HG02759 (cell line): ENCODE measurements around the gene EHBP1.
"Not testable (repeated sequence)": the region's sequence is repeated elsewhere in the genome, so short reads cannot be mapped to it uniquely, and the experiment has no call there.

Experiments used
- ATAC-seq: cut with Tn5 transposase; IDR thresholded peaks from one replicate; pipeline ENCODE4 v1.9.1; 2021; ENCODE audit warnings: mild to moderate bottlenecking, moderate library complexity; ENCODE audit not compliant: unreplicated experiment

EHBP1 gene

DNA sequence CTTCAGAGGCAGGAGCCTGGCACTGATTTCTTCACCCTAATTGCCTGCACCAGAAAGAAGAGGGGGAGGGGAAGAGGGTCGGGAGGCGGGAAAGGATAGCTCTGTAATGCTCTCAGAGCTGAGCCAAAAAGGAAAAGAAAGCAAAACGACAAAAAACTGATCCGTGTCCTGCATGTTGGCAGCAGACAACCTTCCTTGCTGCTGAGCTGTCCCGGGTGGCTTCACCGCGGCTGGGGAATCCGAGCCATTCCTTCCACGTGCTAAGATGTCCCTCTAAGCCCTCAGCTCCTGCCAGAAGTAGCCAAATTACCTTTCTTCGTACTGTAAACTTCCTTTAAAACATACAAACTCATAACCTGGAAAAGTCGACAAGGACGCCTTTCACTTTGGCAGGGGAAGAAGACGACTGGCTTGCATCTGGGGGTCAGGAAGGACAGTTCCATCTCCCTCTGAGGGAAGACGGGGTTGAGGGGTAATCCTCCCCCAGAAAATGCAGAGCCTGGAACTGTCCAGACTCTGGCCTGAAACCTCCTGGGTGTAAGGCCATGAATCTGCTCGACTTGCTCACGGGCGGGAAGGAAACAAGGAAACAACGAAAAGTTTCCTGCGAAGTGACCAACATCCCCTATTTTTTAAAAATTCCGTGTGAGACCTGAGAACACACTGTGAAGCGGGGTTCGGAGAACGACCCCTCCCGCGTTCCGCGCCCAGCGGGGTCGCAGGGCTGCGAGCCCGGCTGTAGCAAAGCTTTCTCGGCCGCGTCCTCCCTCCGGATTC, 352.8 kb downstream of the EHBP1 start:
- ATAC-seq, result no peak

DNA sequence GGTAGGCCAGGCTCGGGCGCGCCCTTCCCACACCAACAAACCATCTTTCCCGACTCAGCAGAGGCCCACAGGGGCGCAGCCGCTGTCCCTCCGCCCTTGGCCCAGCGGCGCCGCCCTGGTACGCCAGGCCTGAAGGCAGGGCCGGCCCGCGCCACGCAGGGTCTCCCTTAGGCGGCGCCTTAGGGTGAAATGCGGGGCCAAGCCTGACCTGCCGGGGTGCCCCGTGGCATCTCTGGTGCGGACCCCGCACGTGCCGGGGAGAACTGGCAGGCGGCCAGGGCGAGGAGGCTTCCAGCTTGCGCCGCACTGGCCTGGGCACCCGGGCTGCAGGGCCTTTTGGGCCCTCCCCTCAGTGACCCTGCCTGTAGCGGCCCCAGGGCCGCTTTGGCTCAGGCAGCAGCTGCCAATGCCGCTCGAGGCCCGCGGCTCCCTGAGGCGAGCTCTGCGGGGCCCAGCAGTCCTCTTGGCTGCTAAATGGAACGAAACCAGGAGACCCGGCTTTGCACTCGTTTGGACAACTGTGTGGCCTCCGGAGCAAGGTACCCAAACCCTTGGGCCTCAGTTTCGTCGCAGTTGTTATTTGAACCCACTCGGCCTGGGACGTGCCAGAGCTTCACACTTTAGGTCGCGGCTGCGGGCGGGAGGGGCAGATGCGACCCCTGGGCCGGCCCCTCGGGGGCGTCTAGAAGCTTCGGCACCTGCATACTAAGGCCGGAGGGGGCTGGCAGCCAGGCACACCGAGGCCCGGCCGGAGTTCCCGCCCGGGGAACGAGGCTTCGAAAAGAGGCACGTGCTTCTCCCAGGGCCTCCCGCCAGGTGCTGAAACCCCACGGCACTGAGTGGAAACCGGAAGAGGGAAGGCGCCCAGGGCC, 353.6 kb downstream of the EHBP1 start:
- no peak for ATAC-seq

GRCh38 chr2:63059793-63060471, 354.4 kb downstream of the EHBP1 start:
- ATAC-seq, result no peak

DNA sequence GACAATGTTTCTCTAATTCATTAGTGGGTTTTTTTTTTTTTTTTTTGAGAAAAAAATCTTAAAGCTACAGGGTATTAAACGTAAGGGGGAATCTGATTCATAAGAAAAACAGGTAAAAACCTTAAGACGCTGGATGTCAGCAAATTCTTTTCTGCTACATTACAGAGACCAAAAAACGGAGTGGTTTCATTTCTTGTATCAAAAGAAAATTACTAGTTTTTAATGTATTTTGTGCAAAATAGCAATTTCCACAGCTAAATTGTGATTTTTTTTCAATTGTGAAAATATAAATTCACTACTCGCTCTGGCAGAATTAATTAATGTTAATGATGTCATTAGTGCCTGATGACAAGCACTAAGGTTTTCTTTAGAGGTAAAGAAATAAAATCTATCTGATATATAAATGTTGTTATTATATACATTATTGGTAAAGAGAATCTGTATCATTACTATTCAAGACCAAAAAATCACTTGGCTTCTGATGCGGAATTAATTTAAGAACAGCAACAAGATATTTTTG, 355.0 kb downstream of the EHBP1 start:
- ATAC-seq, result no peak

DNA sequence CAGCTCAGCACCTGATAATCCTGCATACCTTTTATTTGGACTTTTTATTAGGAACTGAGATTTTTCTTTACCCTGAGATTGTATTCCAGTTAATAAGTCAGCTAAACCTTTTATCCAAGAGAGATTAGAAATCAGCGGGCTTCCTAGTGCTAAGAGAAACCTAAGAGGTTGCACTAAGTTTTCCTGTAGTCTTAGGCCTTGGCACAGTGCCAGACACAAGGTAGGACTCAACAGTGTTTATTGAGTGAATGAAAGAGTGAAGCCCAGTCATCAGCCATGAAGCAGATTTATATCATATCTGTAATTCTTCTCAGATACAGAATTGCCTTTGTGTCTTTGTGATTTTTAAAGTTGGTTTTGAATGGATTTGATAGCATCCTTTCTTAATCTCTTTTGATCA, 358.7 kb downstream of the EHBP1 start:
- ATAC-seq, result no peak

GRCh38 chr2:63064661-63065060, 359.1 kb downstream of the EHBP1 start:
- no peak for ATAC-seq

- no peak for ATAC-seq
Measured at GRCh38 chr2:63066265-63066664, 360.8 kb downstream of the EHBP1 start.

GRCh38 chr2:63066838-63067237, 361.3 kb downstream of the EHBP1 start:
- ATAC-seq, result no peak

GRCh38 chr2:63071664-63072063, 366.2 kb downstream of the EHBP1 start:
- no peak for ATAC-seq

DNA sequence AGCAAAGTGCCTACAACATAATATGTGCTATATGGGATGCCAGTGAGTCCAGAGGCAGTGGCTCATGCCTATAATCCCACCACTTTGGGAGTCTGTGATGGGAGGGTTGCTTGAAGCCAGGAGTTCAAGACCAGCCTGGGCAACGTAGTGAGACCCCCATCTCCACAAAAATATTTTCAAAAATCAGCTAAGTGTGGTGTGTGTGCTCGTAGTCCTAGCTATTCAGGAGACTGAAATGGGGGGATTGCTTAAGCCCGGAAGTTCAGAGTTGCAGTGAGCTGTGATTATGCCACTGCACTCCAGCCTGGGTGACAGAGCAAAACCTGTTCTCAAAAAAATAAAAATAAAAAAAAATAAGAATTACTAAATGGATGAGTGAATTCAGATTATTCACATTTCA, 368.5 kb downstream of the EHBP1 start:
- no peak for ATAC-seq

GRCh38 chr2:63074399-63074798, 368.9 kb downstream of the EHBP1 start:
- not testable (repeated sequence) for ATAC-seq

- ATAC-seq, result no peak
Measured at GRCh38 chr2:63078852-63079606, 373.5 kb downstream of the EHBP1 start.

DNA sequence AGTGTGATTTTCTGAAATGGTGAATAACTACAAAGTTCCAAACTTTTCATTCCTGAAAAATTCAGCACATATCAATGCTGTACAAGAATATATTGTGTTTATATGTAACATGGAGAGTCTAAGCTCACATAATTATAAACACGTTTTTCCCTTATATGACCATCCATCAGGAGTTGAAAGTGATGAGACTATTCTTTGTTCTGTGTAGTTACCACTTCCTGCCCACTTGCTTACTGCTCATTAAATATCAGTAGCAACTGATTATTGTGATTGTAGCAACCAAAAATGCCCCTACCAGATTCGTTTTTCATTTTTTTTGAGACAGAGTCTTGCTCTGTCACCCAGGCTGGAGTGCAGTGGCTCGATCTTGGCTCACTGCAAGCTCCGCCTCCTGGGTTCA, 375.9 kb downstream of the EHBP1 start:
- ATAC-seq, result no peak

GRCh38 chr2:63086687-63087086, 381.2 kb downstream of the EHBP1 start:
- ATAC-seq, result no peak

DNA sequence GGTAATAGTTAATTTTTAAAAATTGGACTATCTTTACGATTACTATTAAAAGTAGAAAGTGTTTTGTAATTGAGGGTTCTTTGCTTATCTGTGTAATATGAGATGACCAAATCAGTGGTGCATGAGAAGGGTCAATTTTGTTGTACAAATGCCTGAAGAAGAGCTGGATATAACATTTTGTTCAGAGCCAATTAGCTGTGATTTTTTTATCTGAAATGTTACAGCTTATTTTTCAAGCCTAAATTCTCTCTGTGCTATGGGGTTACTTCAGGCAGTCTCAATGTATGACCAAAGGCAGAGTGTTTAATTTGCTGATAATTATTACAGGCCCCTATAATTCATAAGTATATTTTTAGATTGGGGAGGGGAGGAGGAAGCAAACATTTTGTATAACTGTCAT, 386.9 kb downstream of the EHBP1 start:
- no peak for ATAC-seq

- ATAC-seq, result no peak
Measured at GRCh38 chr2:63092857-63093256, 387.3 kb downstream of the EHBP1 start.

- ATAC-seq, result no peak
Measured at GRCh38 chr2:63093502-63093901, 388.0 kb downstream of the EHBP1 start.
